A673 (cell line): Measurements from ENCODE around the gene GOLGA5. TPM values are rescaled to one million over a fixed set of nuclear protein-coding genes. Genes with fewer than 3 reads are reported as not detected.
"Not testable (repeated sequence)": the region's sequence is repeated elsewhere in the genome, so short reads cannot be mapped to it uniquely, and the experiment has no call there.

Experiments used
- BruUV-seq: library from RNA; stranded (reverse); fragments of 400-500 nt; replicated peaks from 2 replicates; lab custom pipeline; 2021; lab: Mats Ljungman, UMichigan
- CTCF ChIA-PET: fragments of 300-600 bp; sonication (Branson Sonifier 250); formaldehyde crosslinking; loops from one replicate; lab custom pipeline; 2022; ENCODE audit warnings: antibody characterized with exemption; lab: Charles Lee
- POLR2A ChIA-PET: fragments of 300-600 bp; sonication (Branson Sonifier 250); formaldehyde crosslinking; loops from one replicate; lab custom pipeline; 2022; ENCODE audit warnings: antibody characterized with exemption; ENCODE audit not compliant: low non-redundant PET; lab: Charles Lee
- DNase-seq: peaks from one replicate; pipeline ENCODE4 v3.0.0-alpha.2; 2015; ENCODE audit warnings: low spot score
- H3K27ac ChIP-seq: fragments of 200-600 bp; sonication (generic); 2 replicates; pipeline ENCODE4 v1.5.1; 2016; ENCODE audit warnings: mixed run types, low read depth, mild to moderate bottlenecking, mixed read lengths, antibody characterized with exemption, low read length; ENCODE audit not compliant: poor library complexity, severe bottlenecking
- H3K27me3 ChIP-seq: fragments of 200-600 bp; sonication (generic); replicated peaks from 2 replicates; pipeline ENCODE4 v1.6.1; 2017; ENCODE audit warnings: mixed run types, low read depth, mild to moderate bottlenecking, mixed read lengths, antibody characterized with exemption, low read length; ENCODE audit not compliant: insufficient read depth, poor library complexity
- H3K36me3 ChIP-seq: fragments of 200-600 bp; sonication (generic); 2 replicates; pipeline ENCODE4 v1.6.1; 2016; ENCODE audit warnings: mixed run types, mild to moderate bottlenecking, mixed read lengths, antibody characterized with exemption, low read length; ENCODE audit not compliant: insufficient read depth, poor library complexity, severe bottlenecking
- H3K4me1 ChIP-seq: fragments of 200-600 bp; sonication (generic); 2 replicates; pipeline ENCODE4 v1.6.1; 2017; ENCODE audit warnings: mixed run types, mild to moderate bottlenecking, mixed read lengths, antibody characterized with exemption, low read length; ENCODE audit not compliant: insufficient read depth, poor library complexity, severe bottlenecking
- H3K4me3 ChIP-seq: fragments of 200-600 bp; sonication (generic); 2 replicates; pipeline ENCODE4 v1.5.1; 2016; ENCODE audit warnings: low read depth, mixed run types, mild to moderate bottlenecking, mixed read lengths, low read length; ENCODE audit not compliant: poor library complexity, severe bottlenecking
- H3K9me3 ChIP-seq: fragments of 200-600 bp; sonication (generic); 2 replicates; pipeline ENCODE4 v1.6.1; 2016; ENCODE audit warnings: mixed run types, low read depth, mild to moderate bottlenecking, mixed read lengths, antibody characterized with exemption, low read length; ENCODE audit not compliant: poor library complexity, severe bottlenecking
- EZH2 ChIP-seq: fragments of 200-600 bp; sonication (generic); IDR thresholded peaks from 2 replicates; pipeline ENCODE4 v1.6.1; 2017; ENCODE audit warnings: borderline replicate concordance, low read depth, mild to moderate bottlenecking, mixed read lengths, antibody characterized with exemption, low read length; ENCODE audit not compliant: poor library complexity, severe bottlenecking
- intact Hi-C: fragments of 100-400 bp; cut with micrococcal nuclease; formaldehyde crosslinking; loops from one replicate; pipeline ENCODE4 v1.10.0; 2022; ENCODE audit not compliant: unreplicated experiment
- total RNA-seq: library from RNA; stranded (reverse); gene quantifications from 2 replicates; pipeline ENCODE4 v1.2.3, GENCODE V29; 2021
- TF ChIP-seq, protein P1 (sequence below): fragments of 300-800, 200-600 bp; sonication (generic); conservative IDR thresholded peaks from 2 replicates; pipeline ENCODE4 v1.5.1; 2017; ENCODE audit warnings: low read depth, mild to moderate bottlenecking, antibody characterized with exemption, low read length, moderate library complexity, mixed read lengths

Gene GOLGA5
- total RNA-seq, 1 experiment from 2014 or later = 21.3 TPM

DNA sequence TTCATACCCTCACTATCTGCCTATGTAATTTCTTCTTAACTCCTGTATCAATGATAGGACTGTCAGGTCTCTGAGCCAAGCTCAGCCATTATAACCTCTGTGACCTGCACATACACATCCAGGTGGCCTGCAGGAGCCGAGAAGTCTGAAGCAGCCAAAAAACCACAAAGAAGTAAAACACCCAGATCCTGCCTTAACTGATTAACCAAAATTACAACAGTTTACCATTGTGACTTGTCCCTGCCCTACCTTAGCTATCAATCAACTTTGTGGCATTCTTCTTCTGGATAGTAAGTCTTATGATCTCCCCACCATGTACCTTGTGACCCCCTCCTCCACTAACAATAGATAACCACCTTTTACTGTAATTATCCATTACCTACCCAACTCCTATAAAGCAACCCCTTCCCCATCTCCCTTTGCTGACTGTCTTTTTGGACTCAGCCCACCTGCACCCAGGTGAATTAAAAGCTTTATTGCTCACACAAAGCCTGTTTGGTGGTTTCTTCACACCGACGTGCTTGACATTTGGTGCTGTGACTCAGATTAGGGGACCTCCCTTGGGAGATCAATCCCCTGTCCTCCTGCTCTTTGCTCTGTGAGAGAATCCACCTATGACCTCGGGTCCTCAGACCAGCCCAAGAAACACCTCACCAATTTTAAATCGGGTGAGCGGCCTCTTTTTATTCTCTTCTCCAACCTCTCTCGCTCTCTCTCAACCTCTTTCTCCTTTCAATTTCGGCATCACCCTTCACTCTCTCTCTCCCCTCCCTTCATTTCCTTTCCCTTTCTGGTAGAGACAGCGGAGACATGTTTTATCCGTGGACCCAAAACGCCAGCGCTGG is 34.2 kb upstream of the GOLGA5 start:
- peaks cover 3% of the 10 kb centered on the region for H3K4me1 ChIP-seq
- intact Hi-C loops = no loop called here
- H3K9me3 ChIP-seq = no peaks in the 10 kb centered on the region
- no peak for TF ChIP-seq EZH2
- TF ChIP-seq, protein P1, sequence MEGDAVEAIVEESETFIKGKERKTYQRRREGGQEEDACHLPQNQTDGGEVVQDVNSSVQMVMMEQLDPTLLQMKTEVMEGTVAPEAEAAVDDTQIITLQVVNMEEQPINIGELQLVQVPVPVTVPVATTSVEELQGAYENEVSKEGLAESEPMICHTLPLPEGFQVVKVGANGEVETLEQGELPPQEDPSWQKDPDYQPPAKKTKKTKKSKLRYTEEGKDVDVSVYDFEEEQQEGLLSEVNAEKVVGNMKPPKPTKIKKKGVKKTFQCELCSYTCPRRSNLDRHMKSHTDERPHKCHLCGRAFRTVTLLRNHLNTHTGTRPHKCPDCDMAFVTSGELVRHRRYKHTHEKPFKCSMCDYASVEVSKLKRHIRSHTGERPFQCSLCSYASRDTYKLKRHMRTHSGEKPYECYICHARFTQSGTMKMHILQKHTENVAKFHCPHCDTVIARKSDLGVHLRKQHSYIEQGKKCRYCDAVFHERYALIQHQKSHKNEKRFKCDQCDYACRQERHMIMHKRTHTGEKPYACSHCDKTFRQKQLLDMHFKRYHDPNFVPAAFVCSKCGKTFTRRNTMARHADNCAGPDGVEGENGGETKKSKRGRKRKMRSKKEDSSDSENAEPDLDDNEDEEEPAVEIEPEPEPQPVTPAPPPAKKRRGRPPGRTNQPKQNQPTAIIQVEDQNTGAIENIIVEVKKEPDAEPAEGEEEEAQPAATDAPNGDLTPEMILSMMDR = no peak
- no TSS peak for BruUV-seq
- DNase-seq = no peak
- ChIA-PET POLR2A (interaction anchor here (0.7 kb wide), 1 partner anchor 23 kb away, joined by 3 read pairs; no protein-coding TSS in a partner anchor), CTCF (interaction anchor here (0.6 kb wide), 1 partner anchor 73 kb away, joined by 3 read pairs; no protein-coding TSS in a partner anchor)
- no peak overlapping the region for H3K27ac ChIP-seq
- no peaks in the 10 kb centered on the region for H3K27me3 ChIP-seq
- H3K4me3 ChIP-seq = no peak overlapping the region
- H3K36me3 ChIP-seq = no peaks in the 10 kb centered on the region

DNA sequence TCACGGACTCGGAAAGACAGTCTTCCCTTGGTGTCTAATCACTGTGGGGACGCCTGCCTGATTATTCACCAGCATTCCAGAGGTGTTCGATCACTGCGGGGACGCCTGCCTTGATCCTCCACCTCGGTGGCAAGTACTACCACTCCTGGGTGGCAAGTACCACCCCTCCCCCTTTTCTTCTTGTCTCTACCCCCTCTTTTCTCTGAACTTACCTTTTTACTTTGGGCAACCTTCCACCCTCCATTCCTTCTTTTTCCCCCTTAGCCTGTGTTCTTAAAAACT is 33.6 kb upstream of the GOLGA5 start:
- TF ChIP-seq, protein P1 = no peak
- CTCF ChIA-PET = no interaction called here
- intact Hi-C loops = no loop called here
- no peaks in the 10 kb centered on the region for H3K9me3 ChIP-seq
- peaks cover 3% of the 10 kb centered on the region for H3K4me1 ChIP-seq
- no peaks in the 10 kb centered on the region for H3K27me3 ChIP-seq
- DNase-seq = no peak
- BruUV-seq = no TSS peak
- H3K4me3 ChIP-seq = no peak overlapping the region
- POLR2A ChIA-PET = no interaction called here
- no peak overlapping the region for H3K27ac ChIP-seq
- H3K36me3 ChIP-seq = no peaks in the 10 kb centered on the region

DNA sequence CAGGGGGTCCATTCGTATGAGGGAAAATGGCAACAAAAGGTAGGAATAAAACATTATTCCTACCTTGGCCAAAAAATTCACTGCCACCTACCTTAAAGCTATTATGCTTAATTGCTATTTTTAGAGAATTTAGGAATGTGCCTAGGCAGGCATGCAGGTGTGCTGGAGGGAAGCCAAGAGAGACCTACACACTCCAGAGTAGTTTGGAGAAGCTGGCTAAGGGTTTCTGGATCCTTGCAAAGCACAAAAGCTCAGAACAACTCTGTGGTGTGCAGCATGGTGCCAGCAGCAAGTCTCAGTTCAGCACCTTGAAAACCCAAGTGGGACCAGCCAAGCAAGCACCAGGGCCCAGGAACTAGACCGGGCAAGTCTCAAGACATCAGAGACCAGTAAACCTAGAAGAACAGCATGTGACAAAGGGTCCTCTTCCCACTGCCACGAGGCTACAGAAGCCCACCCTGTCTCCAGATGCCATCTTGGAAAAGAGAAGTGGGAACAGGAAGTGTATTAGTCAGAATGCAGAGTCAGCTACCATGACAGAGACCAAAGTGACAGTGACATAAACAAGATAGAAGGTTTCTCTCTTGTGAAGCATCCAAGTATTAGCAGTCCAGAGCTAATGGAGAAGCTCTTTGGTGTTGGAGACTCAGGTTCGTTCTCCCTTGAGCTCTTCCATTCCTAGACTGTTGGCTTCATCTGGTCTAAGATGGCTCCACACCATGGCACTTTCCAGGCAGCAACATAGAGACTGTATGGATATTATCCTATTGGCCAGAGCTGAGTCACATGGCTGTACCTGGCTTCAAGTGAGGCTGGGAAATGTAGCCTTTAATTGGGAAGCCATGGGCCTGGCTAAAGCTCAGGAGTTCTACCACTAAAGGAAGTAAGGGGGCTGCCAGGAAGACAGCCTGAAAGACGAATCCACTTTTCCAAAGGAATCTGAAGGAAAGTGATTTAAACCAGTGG is 30.2 kb upstream of the GOLGA5 start:
- H3K27ac ChIP-seq, H3K4me1 ChIP-seq, intact Hi-C loops, DNase-seq, H3K36me3 ChIP-seq, H3K27me3 ChIP-seq, H3K9me3 ChIP-seq, CTCF ChIA-PET, BruUV-seq, POLR2A ChIA-PET, H3K4me3 ChIP-seq: not testable (repeated sequence)

DNA sequence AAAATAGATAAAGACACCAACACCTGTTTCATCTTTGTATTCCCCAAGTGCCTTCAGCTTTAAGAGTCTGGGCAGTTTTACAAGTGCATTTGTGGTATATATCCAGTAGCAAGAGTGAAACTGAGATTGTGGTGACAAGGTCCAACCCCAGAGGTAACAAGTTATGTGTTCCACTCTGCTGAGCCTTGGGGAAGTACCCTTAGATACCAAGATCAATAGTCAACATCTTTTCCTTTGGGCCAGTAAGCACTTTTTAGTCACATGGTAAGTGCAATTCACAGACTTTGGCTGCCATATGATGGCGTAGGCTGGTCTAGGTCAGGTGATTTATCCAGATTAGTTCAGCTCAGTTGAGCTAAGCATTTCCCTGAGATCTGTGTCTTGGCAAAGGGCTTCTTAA is 25.9 kb upstream of the GOLGA5 start:
- H3K27me3 ChIP-seq, POLR2A ChIA-PET: not testable (repeated sequence)

More for the DNA sequence above, 25.9 kb upstream of the GOLGA5 start:
- H3K9me3 ChIP-seq, DNase-seq, BruUV-seq, CTCF ChIA-PET, H3K27ac ChIP-seq, H3K36me3 ChIP-seq, intact Hi-C loops, H3K4me1 ChIP-seq, H3K4me3 ChIP-seq: not testable (repeated sequence)
